Endodermal cell (in vitro differentiated cells): ENCODE results near the gene ALCAM. TPM values are rescaled to one million over a fixed set of nuclear protein-coding genes. Genes with fewer than 3 reads are reported as not detected.
A peak's percentile ranks its signal among the peaks of the same experiment; 100 is the strongest.

Source experiments
- DNase-seq: peaks from one replicate; pipeline ENCODE4 v3.0.0-alpha.2; 2017
- H3K27ac ChIP-seq: 2 replicates; pipeline ENCODE4 v1.5.1; 2013; ENCODE audit warnings: mild to moderate bottlenecking, low read depth, low read length, moderate library complexity
- H3K27me3 ChIP-seq: 2 replicates; pipeline ENCODE4 v1.6.1; 2013; ENCODE audit warnings: mild to moderate bottlenecking, low read length, moderate library complexity; ENCODE audit not compliant: insufficient read depth, control insufficient read depth, poor library complexity, severe bottlenecking
- H3K36me3 ChIP-seq: 2 replicates; pipeline ENCODE4 v1.7.0; 2013; ENCODE audit warnings: mild to moderate bottlenecking, low read length, moderate library complexity; ENCODE audit not compliant: control insufficient read depth, insufficient read depth
- H3K4me1 ChIP-seq: one replicate; pipeline ENCODE4 v1.7.0; 2013; ENCODE audit warnings: low read length; ENCODE audit not compliant: control insufficient read depth, insufficient read depth
- H3K4me3 ChIP-seq: 2 replicates; pipeline ENCODE4 v1.5.1; 2013; ENCODE audit warnings: mild to moderate bottlenecking, low read length, moderate library complexity
- H3K9ac ChIP-seq: 2 replicates; pipeline ENCODE4 v1.6.1; 2013; ENCODE audit warnings: mild to moderate bottlenecking, low read length, moderate library complexity; ENCODE audit not compliant: poor library complexity, severe bottlenecking; ENCODE audit errors: extremely low read depth
- H3K9me3 ChIP-seq: 2 replicates; pipeline ENCODE4 v1.6.1; 2013; ENCODE audit warnings: mild to moderate bottlenecking, low read length, moderate library complexity; ENCODE audit not compliant: control insufficient read depth
- H3K27ac Mint-ChIP-seq: 2 replicates; pipeline ENCODE4 v1.8.0; 2020; ENCODE audit warnings: mixed read lengths
- H3K27me3 Mint-ChIP-seq: 2 replicates; pipeline ENCODE4 v1.8.0; 2021; ENCODE audit warnings: mild to moderate bottlenecking, mixed read lengths; ENCODE audit not compliant: insufficient read depth
- H3K36me3 Mint-ChIP-seq: 2 replicates; pipeline ENCODE4 v1.8.0; 2020; ENCODE audit warnings: low read depth, mixed read lengths
- H3K4me1 Mint-ChIP-seq: 2 replicates; pipeline ENCODE4 v1.8.0; 2020; ENCODE audit warnings: mixed read lengths
- H3K4me3 Mint-ChIP-seq: 2 replicates; pipeline ENCODE4 v1.8.0; 2020; ENCODE audit warnings: mild to moderate bottlenecking, moderate library complexity, mixed read lengths
- H3K9me3 Mint-ChIP-seq: 2 replicates; pipeline ENCODE4 v1.8.0; 2020; ENCODE audit warnings: mild to moderate bottlenecking, mixed read lengths
- WGBS, 2 experiments: methylation state at CpG; one replicate each; pipeline versions ENCODE4 v1.1.5 to v1.1.7; 2013; ENCODE audit warnings: missing lambda C conversion rate in 2 of 2, mixed read lengths in 1 of 2; ENCODE audit not compliant: insufficient coverage in 1 of 2, insufficient read length in 1 of 2; 5-methylcytosine and 5-hydroxymethylcytosine counted together
- total RNA-seq, 2 donors: library from RNA; stranded (reverse); fragmentation: NEBNext Ultra II Directional in 1 of 2; extraction: Animal tissue kit (Norgen Biotek cat#: 25700) in 1 of 2; gene quantifications; 2 replicates in 1 of 2; 3 replicates in 1 of 2; pipeline ENCODE4 v1.2.1, GENCODE V29; 2021
- TF ChIP-seq, protein P1 (sequence below): fragments of 200-600 bp; sonication (generic); conservative IDR thresholded peaks from 2 replicates; pipeline ENCODE4 v1.5.0; 2021; ENCODE audit warnings: antibody characterized with exemption, mild to moderate bottlenecking

Gene ALCAM
- total RNA-seq, 2 donors from 2014 or later, result 19.3 to 36.5 TPM

DNA sequence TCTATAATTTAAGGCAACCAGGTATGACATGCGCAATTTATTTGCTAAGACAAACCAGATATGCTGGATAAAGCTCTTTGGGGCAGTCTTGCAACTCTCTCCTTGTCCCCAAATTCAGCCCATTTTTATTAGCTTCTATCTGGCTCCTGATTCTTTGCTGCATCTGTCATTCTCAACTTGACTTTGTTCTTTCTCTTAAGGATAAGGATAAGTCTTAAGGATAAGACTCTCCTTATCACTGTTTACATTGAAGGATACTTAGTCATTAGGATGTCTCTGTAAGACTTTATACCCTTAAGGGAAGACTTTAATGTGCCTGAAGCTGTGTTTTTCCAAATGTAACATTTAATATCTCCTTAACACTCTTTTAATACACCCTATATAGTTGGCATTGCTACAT, 49.2 kb downstream of the ALCAM start:
- TF ChIP-seq, protein P1, sequence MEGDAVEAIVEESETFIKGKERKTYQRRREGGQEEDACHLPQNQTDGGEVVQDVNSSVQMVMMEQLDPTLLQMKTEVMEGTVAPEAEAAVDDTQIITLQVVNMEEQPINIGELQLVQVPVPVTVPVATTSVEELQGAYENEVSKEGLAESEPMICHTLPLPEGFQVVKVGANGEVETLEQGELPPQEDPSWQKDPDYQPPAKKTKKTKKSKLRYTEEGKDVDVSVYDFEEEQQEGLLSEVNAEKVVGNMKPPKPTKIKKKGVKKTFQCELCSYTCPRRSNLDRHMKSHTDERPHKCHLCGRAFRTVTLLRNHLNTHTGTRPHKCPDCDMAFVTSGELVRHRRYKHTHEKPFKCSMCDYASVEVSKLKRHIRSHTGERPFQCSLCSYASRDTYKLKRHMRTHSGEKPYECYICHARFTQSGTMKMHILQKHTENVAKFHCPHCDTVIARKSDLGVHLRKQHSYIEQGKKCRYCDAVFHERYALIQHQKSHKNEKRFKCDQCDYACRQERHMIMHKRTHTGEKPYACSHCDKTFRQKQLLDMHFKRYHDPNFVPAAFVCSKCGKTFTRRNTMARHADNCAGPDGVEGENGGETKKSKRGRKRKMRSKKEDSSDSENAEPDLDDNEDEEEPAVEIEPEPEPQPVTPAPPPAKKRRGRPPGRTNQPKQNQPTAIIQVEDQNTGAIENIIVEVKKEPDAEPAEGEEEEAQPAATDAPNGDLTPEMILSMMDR, result no peak
- H3K36me3 ChIP-seq, result no peaks in the 10 kb centered on the region
- H3K27me3 Mint-ChIP-seq, result no peaks in the 10 kb centered on the region
- H3K4me3 Mint-ChIP-seq, result peak overlapping the region; percentile 27
- no peaks in the 10 kb centered on the region for H3K27me3 ChIP-seq
- H3K27ac ChIP-seq, result no peak overlapping the region
- peaks cover 2% of the 10 kb centered on the region for H3K4me1 ChIP-seq
- peaks cover 39% of the 10 kb centered on the region for H3K4me1 Mint-ChIP-seq
- peak overlapping the region; percentile 27 for H3K27ac Mint-ChIP-seq
- DNase-seq, result no peak
- H3K9ac ChIP-seq, result no peak overlapping the region
- H3K9me3 Mint-ChIP-seq, result no peaks in the 10 kb centered on the region
- 83% methylated on average over 1 of the region's 1 CpG; no CpG with 5 or more reads in 1 of the 2 experiments for WGBS, 2 experiments
- H3K36me3 Mint-ChIP-seq, result no peaks in the 10 kb centered on the region
- H3K9me3 ChIP-seq, result no peaks in the 10 kb centered on the region
- peak overlapping the region; percentile 30 for H3K4me3 ChIP-seq

DNA sequence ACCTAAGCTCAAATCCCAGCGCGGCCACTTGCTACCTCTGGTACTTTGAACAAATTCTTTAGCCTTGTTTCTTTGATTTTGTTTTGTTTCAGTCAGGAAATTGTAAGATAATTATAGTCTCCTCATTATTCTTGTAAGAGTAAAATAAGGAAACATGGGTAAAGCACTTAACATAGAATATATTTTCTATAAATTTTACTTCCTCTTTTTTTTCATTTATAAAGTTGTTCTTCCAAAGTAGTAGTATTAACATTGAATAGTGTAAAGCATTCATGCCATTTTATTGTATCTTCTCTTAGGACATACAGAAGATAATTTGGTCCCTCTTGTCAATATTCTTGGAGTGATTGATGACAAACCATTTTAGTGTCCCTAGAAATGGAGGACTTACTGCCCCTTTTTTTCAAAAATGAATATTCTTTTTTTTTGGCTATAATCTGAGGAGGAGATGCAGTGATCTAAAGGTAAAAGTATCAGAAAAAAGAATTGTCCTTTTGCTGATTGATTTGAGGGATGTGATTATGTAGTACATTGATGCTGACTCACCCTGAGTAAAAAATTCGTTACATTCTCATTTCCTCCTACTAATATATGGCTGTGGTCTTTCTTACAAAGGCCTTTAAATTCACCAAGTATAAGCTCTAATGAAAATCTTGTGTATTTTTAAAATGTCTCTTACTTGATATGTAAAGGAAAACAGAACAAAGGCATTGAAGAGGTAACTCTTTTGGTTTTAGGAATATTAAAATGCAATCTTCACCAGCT, 51.0 kb downstream of the ALCAM start:
- WGBS, 2 experiments, result 100% methylated on average over 2 of the region's 3 CpGs; no CpG with 5 or more reads in 1 of the 2 experiments
- Histone ChIP-seq H3K4me1 (no peaks in the 10 kb centered on the region), H3K9me3 (no peaks in the 10 kb centered on the region), H3K27me3 (no peaks in the 10 kb centered on the region), H3K4me3 (no peak overlapping the region), H3K36me3 (no peaks in the 10 kb centered on the region), H3K9ac (no peak overlapping the region), H3K27ac (no peak overlapping the region)
- H3K9me3 Mint-ChIP-seq, result no peaks in the 10 kb centered on the region
- TF ChIP-seq, protein P1, result no peak
- no peak overlapping the region for H3K27ac Mint-ChIP-seq
- no peaks in the 10 kb centered on the region for H3K27me3 Mint-ChIP-seq
- H3K4me1 Mint-ChIP-seq, result peaks cover 35% of the 10 kb centered on the region
- H3K36me3 Mint-ChIP-seq, result no peaks in the 10 kb centered on the region
- H3K4me3 Mint-ChIP-seq, result no peak overlapping the region
- DNase-seq, result no peak

DNA sequence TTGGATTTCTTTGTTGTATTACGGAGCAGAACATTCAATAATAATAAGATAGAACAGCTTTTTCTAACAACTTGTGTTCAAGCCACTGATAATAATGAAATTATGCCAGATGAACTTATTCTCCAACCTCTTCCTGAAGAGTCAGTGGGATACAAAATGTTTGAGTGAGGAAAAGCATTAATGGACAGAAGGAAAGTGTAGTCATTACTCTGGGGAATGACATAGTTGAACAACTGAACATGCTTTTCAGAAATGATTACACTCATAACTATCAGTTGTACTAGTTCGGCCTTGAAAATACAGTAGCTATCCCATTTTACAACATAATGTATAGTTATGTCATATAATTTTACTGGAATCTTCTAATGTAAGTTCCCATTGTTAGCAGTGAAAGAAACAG, 55.9 kb downstream of the ALCAM start:
- no peak overlapping the region for H3K27ac ChIP-seq
- Mint-ChIP-seq H3K27me3 (no peaks in the 10 kb centered on the region), H3K4me1 (peaks cover 22% of the 10 kb centered on the region), H3K27ac (no peak overlapping the region), H3K4me3 (no peak overlapping the region), H3K9me3 (no peaks in the 10 kb centered on the region), H3K36me3 (no peaks in the 10 kb centered on the region)
- no peaks in the 10 kb centered on the region for H3K36me3 ChIP-seq
- TF ChIP-seq, protein P1, result no peak
- no peaks in the 10 kb centered on the region for H3K9me3 ChIP-seq
- H3K27me3 ChIP-seq, result no peaks in the 10 kb centered on the region
- no peak overlapping the region for H3K4me3 ChIP-seq
- WGBS, 2 experiments, result 93% methylated on average over 2 of the region's 2 CpGs; no CpG with 5 or more reads in 1 of the 2 experiments
- H3K9ac ChIP-seq, result no peak overlapping the region
- peaks cover 5% of the 10 kb centered on the region for H3K4me1 ChIP-seq
- no peak for DNase-seq
